GM19397 (cell line): Measurements from ENCODE around the gene EDIL3.
"Not testable (repeated sequence)": the region's sequence is repeated elsewhere in the genome, so short reads cannot be mapped to it uniquely, and the experiment has no call there.

Source experiments
- ATAC-seq: cut with Tn5 transposase; IDR thresholded peaks from one replicate; pipeline ENCODE4 v1.9.1; 2021; ENCODE audit warnings: mild to moderate bottlenecking, moderate library complexity; ENCODE audit not compliant: unreplicated experiment

EDIL3 gene

GRCh38 chr5:84085387-84086041 lies 299.2 kb downstream of the EDIL3 start:
- no peak for ATAC-seq

- ATAC-seq, result no peak
Measured at GRCh38 chr5:84080908-84081307, 303.8 kb downstream of the EDIL3 start.

GRCh38 chr5:84072339-84072738 lies 312.3 kb downstream of the EDIL3 start:
- no peak for ATAC-seq

- ATAC-seq, result no peak
Measured at GRCh38 chr5:84069608-84070179, 315.0 kb downstream of the EDIL3 start.

GRCh38 chr5:84063041-84063440 lies 321.6 kb downstream of the EDIL3 start:
- no peak for ATAC-seq

- no peak for ATAC-seq
Measured at GRCh38 chr5:84059672-84060071, 325.0 kb downstream of the EDIL3 start.

GRCh38 chr5:84058561-84058960 lies 326.1 kb downstream of the EDIL3 start:
- ATAC-seq, result no peak

GRCh38 chr5:84057211-84057610 lies 327.5 kb downstream of the EDIL3 start:
- ATAC-seq, result no peak

GRCh38 chr5:84045964-84046363 lies 338.7 kb downstream of the EDIL3 start:
- no peak for ATAC-seq

- ATAC-seq, result no peak
Measured at GRCh38 chr5:84036842-84037241, 347.8 kb downstream of the EDIL3 start.

- ATAC-seq, result no peak
Measured at GRCh38 chr5:84032324-84032723, 352.4 kb downstream of the EDIL3 start.

GRCh38 chr5:84028093-84028492 lies 356.6 kb downstream of the EDIL3 start:
- no peak for ATAC-seq

- not testable (repeated sequence) for ATAC-seq
Measured at GRCh38 chr5:84018521-84018920, 366.2 kb downstream of the EDIL3 start.

GRCh38 chr5:84017523-84018172 lies 367.0 kb downstream of the EDIL3 start:
- no peak for ATAC-seq

GRCh38 chr5:84016085-84016484 lies 368.6 kb downstream of the EDIL3 start:
- no peak for ATAC-seq

- no peak for ATAC-seq
Measured at GRCh38 chr5:84014966-84015365, 369.7 kb downstream of the EDIL3 start.

- no peak for ATAC-seq
Measured at GRCh38 chr5:83993803-83994202, 390.9 kb downstream of the EDIL3 start.

GRCh38 chr5:83991566-83992224 lies 393.0 kb downstream of the EDIL3 start:
- ATAC-seq, result no peak

GRCh38 chr5:83988293-83988685 lies 396.4 kb downstream of the EDIL3 start:
- no peak for ATAC-seq

- no peak for ATAC-seq
Measured at GRCh38 chr5:83987513-83988292, 397.0 kb downstream of the EDIL3 start.

GRCh38 chr5:83983852-83984251 lies 400.8 kb downstream of the EDIL3 start:
- no peak for ATAC-seq
